AG04450 (cell line): Measurements from ENCODE around the gene FNBP1. TPM values are rescaled to one million over a fixed set of nuclear protein-coding genes. Genes with fewer than 3 reads are reported as not detected.

Experiments
- CTCF ChIA-PET: fragments of 300-600, 350-600 bp; formaldehyde crosslinking; extraction: SDS; loops from one replicate; lab custom pipeline; 2022; ENCODE audit warnings: antibody characterized with exemption, inconsistent platforms; lab: Charles Lee
- POLR2A ChIA-PET: fragments of 350-600 bp; formaldehyde crosslinking; extraction: SDS; loops from one replicate; lab custom pipeline; 2021; ENCODE audit warnings: antibody characterized with exemption, inconsistent platforms; lab: Yijun Ruan, JAX
- DNase-seq: peaks from one replicate; pipeline ENCODE4 v3.0.0-alpha.2; 2011; ENCODE audit warnings: low read depth, low spot score
- H3K27ac ChIP-seq: one replicate; pipeline ENCODE4 v1.5.1; 2012; ENCODE audit warnings: low read depth, low read length, control low read depth
- H3K27me3 ChIP-seq: one replicate; pipeline ENCODE4 v1.6.0; 2012; ENCODE audit warnings: low read length; ENCODE audit not compliant: control insufficient read depth, insufficient read depth
- H3K4me3 ChIP-seq: 2 replicates; pipeline ENCODE4 v1.5.1; 2011; ENCODE audit warnings: mild to moderate bottlenecking, low read depth, low read length, control low read depth
- H3K9me3 ChIP-seq: 2 replicates; pipeline ENCODE4 v1.5.1; 2012; ENCODE audit warnings: low read length; ENCODE audit not compliant: control insufficient read depth, insufficient read depth
- polyA plus RNA-seq: library from polyadenylated mRNA; depleted of rRNA; stranded (reverse); fragments of >200 nt; gene quantifications from 2 replicates; pipeline ENCODE4 v1.2.3, GENCODE V29; 2011
- TF ChIP-seq, protein P1 (sequence below): IDR thresholded peaks from 2 replicates; pipeline ENCODE4 v1.5.1; 2011; ENCODE audit warnings: low read depth, low read length, control low read depth, inconsistent platforms

The FNBP1 gene
- polyA plus RNA-seq, 1 experiment, result 22.3 TPM

DNA sequence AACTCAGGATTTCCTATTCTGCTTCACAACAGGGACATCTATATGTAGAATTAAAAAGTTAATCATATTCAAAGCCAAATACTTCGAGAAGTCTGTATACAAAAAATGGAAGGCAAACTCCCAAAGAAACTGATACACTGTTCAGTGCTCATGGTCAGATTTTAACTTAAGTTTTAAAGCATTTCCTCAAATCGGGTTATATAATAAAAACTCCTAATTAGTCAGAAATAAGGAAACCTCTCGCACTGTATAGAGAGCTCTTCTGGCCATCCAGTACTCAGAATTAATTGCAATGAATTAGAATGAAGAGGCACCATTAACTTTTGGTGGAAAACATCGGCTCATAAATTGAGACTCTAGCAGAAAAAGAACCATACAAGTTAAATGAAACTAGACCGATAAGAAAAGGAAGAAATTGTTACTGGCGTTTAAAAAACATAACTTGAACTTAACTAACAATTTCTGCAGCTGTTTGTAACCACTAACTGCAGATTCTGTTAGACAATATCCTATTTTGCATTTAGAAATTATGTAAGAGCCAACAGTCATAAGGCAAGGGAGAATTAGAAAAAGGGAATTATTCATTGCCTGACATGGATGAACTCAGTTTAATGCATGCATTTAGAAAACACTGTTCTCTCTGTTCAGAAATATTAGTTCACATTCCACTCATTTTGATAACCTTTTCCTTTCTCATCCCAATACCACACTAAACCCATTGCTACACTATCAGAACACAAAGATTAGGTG, 96.6 kb downstream of the FNBP1 start:
- ChIA-PET CTCF (no interaction called here), POLR2A (no interaction called here)
- H3K27ac ChIP-seq, result no peak overlapping the region
- H3K9me3 ChIP-seq, result peaks cover 10% of the 10 kb centered on the region
- no peak for DNase-seq
- no peaks in the 10 kb centered on the region for H3K27me3 ChIP-seq
- TF ChIP-seq, protein P1, sequence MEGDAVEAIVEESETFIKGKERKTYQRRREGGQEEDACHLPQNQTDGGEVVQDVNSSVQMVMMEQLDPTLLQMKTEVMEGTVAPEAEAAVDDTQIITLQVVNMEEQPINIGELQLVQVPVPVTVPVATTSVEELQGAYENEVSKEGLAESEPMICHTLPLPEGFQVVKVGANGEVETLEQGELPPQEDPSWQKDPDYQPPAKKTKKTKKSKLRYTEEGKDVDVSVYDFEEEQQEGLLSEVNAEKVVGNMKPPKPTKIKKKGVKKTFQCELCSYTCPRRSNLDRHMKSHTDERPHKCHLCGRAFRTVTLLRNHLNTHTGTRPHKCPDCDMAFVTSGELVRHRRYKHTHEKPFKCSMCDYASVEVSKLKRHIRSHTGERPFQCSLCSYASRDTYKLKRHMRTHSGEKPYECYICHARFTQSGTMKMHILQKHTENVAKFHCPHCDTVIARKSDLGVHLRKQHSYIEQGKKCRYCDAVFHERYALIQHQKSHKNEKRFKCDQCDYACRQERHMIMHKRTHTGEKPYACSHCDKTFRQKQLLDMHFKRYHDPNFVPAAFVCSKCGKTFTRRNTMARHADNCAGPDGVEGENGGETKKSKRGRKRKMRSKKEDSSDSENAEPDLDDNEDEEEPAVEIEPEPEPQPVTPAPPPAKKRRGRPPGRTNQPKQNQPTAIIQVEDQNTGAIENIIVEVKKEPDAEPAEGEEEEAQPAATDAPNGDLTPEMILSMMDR, result no peak
- no peak overlapping the region for H3K4me3 ChIP-seq

DNA sequence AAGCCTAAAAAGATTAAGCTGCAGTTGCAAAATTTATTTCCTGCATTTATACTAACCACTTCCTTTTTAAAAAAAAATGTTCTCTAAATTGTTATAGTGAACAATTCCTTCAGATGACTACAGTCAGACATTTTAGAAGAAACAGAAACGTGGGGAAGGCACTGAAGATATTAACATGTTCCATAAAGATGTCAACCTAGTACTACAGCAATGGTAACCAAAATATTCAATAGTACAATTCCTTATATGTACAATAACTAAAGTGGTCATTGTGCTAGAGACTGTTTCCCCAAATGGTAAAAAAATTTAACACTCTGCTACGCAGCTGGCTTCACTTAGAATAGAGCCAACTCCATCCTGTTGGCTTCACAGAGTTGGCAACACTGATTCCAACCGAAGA, 97.7 kb downstream of the FNBP1 start:
- CTCF ChIA-PET, result interaction anchor here (1.1 kb wide), 1 partner anchor 11 kb away, joined by 3 read pairs; no protein-coding TSS in a partner anchor
- TF ChIP-seq, protein P1, result no peak
- H3K27me3 ChIP-seq, result no peaks in the 10 kb centered on the region
- peaks cover 15% of the 10 kb centered on the region for H3K9me3 ChIP-seq
- POLR2A ChIA-PET, result no interaction called here
- H3K4me3 ChIP-seq, result no peak overlapping the region
- no peak overlapping the region for H3K27ac ChIP-seq
- no peak for DNase-seq

DNA sequence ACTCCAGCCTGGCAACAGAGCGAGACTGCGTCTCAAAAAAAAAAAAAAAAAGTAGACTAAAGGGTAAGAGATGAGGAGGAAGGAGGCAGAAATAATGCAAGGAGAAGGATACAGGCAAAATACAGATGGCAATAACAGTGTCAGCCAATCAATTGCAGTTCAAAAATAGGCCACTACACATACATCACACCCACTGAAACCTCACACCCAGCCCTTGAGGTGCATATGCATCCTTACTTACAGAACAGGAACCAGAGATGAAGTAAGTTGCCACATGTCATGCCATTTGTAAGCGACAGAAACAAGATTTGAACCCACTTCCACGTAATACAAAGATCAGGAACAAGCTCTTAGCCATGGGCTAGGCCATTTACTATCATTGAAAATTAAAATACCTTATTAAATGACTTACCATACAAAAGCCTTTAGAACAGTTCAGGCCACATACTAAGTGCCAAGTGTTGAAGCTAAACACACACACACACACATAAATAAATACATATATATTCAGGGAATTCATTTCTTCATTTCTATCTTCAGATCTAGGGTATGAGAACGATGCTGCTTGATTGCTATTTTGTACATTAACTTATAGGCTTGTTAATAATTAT, 98.4 kb downstream of the FNBP1 start:
- ChIA-PET CTCF (interaction anchor here (1.1 kb wide), 1 partner anchor 12 kb away, joined by 3 read pairs; no protein-coding TSS in a partner anchor), POLR2A (interaction anchor here (0.6 kb wide), 1 partner anchor 17 kb away, joined by 3 read pairs; no protein-coding TSS in a partner anchor)
- no peak overlapping the region for H3K4me3 ChIP-seq
- H3K9me3 ChIP-seq, result peaks cover 15% of the 10 kb centered on the region
- DNase-seq, result no peak
- H3K27me3 ChIP-seq, result no peaks in the 10 kb centered on the region
- TF ChIP-seq, protein P1, result no peak
- no peak overlapping the region for H3K27ac ChIP-seq

DNA sequence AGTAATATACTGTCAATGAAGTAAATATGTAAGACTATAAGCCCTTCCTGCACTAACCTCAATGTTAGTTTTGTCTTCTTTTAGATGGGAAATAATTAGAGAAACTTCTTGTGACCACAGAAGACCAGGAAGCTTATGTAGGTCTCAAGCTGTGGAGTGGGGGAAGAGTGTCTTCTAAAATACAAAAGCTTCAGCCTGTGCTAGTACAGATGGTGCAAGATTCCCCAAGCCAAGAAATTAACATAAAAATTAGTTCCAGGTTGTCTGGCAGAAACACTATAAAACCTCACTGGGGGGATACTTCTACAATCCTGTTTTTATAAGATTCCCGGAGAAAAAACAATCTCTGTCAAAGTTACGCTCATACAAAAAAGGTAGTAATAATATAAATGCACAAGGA, 103.6 kb downstream of the FNBP1 start:
- Histone ChIP-seq H3K27me3 (no peaks in the 10 kb centered on the region), H3K9me3 (peaks cover 15% of the 10 kb centered on the region), H3K27ac (no peak overlapping the region), H3K4me3 (no peak overlapping the region)
- CTCF ChIA-PET, result no interaction called here
- TF ChIP-seq, protein P1, result no peak
- no peak for DNase-seq
- POLR2A ChIA-PET, result no interaction called here
